Esophagus muscularis mucosa (tissue), 3 donors: ENCODE measurements around the gene THADA.

ENCODE experiments used
- CTCF ChIP-seq, 3 experiments: fragments of 200-600 bp in 2 of 3; fragments of 450-650 bp in 1 of 3; sonication (generic) in 2 of 3; IDR thresholded peaks; one replicate each; pipeline ENCODE4 v1.5.1; 2017 to 2019; ENCODE audit warnings: antibody characterized with exemption in 3 of 3, mild to moderate bottlenecking in 2 of 3, moderate library complexity in 1 of 3
- EP300 ChIP-seq: sonication (generic); formaldehyde crosslinking; IDR thresholded peaks from one replicate; pipeline ENCODE4 v1.6.1; 2017; ENCODE audit warnings: antibody characterized with exemption

- TF ChIP-seq CTCF (IDR thresholded peaks at IDR 0.05) (no peak), EP300 (no peak)
Measured at GRCh38 chr2:43186679-43187374, 409.0 kb downstream of the THADA start.
